ENCODE data around the gene PLEKHJ1.

DNA sequence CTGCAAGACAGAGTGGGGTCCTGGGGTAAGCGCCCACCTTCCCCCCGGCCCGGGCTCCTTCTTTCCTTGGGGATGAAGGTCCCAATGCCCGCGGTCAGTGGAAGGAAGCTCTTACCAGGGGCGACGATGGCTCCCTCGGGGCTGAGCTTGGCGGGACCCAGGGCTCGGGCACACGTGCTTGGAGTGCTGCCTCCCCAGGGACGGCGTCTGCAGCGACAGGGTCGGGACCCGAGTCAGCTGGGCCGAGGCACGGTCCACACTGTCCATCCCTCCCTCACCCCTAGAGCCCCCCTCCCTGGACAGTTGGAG lies 16.6 kb upstream of the PLEKHJ1 start:
- TF ChIP-seq, protein P1, sequence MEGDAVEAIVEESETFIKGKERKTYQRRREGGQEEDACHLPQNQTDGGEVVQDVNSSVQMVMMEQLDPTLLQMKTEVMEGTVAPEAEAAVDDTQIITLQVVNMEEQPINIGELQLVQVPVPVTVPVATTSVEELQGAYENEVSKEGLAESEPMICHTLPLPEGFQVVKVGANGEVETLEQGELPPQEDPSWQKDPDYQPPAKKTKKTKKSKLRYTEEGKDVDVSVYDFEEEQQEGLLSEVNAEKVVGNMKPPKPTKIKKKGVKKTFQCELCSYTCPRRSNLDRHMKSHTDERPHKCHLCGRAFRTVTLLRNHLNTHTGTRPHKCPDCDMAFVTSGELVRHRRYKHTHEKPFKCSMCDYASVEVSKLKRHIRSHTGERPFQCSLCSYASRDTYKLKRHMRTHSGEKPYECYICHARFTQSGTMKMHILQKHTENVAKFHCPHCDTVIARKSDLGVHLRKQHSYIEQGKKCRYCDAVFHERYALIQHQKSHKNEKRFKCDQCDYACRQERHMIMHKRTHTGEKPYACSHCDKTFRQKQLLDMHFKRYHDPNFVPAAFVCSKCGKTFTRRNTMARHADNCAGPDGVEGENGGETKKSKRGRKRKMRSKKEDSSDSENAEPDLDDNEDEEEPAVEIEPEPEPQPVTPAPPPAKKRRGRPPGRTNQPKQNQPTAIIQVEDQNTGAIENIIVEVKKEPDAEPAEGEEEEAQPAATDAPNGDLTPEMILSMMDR (IDR thresholded peaks at IDR 0.05): no peak
- TF ChIP-seq POLR2A (IDR thresholded peaks at IDR 0.05): no peak

Measured in right lobe of liver (tissue), 4 donors.